LNCAP (cell line): ENCODE results near the gene FAM174C.

Source experiments
- TF ChIP-seq, protein P1 (sequence below): fragments of 450-650 bp; IDR thresholded peaks from 2 replicates; pipeline ENCODE4 v1.5.1; 2017; ENCODE audit warnings: mild to moderate bottlenecking

The FAM174C gene

DNA sequence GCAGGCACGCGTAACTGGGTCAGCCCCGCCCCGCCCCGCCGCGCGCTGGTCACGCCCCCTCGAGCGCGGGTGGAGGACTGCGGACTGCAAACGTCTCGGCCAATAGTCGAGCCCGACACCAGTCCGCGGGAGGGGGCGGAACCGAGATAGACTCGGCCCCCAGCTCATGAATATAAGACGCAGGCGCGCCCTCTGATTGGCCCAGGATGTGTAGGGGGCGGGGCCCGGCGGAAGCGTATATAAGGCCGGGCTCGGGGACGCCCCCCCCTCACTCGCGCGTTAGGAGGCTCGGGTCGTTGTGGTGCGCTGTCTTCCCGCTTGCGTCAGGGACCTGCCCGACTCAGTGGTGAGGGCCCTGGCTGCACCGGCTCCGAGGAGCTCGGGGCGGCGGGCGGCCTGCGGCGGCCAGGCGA is 6.3 kb upstream of the FAM174C start, which contains the start of gene CIRBP:
Gene CIRBP (plus strand): TSS at position 268 of the 413 bp plus-strand sequence. CDS start 1,602 bp downstream, outside the sequence.
- TF ChIP-seq, protein P1, sequence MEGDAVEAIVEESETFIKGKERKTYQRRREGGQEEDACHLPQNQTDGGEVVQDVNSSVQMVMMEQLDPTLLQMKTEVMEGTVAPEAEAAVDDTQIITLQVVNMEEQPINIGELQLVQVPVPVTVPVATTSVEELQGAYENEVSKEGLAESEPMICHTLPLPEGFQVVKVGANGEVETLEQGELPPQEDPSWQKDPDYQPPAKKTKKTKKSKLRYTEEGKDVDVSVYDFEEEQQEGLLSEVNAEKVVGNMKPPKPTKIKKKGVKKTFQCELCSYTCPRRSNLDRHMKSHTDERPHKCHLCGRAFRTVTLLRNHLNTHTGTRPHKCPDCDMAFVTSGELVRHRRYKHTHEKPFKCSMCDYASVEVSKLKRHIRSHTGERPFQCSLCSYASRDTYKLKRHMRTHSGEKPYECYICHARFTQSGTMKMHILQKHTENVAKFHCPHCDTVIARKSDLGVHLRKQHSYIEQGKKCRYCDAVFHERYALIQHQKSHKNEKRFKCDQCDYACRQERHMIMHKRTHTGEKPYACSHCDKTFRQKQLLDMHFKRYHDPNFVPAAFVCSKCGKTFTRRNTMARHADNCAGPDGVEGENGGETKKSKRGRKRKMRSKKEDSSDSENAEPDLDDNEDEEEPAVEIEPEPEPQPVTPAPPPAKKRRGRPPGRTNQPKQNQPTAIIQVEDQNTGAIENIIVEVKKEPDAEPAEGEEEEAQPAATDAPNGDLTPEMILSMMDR: no peak

DNA sequence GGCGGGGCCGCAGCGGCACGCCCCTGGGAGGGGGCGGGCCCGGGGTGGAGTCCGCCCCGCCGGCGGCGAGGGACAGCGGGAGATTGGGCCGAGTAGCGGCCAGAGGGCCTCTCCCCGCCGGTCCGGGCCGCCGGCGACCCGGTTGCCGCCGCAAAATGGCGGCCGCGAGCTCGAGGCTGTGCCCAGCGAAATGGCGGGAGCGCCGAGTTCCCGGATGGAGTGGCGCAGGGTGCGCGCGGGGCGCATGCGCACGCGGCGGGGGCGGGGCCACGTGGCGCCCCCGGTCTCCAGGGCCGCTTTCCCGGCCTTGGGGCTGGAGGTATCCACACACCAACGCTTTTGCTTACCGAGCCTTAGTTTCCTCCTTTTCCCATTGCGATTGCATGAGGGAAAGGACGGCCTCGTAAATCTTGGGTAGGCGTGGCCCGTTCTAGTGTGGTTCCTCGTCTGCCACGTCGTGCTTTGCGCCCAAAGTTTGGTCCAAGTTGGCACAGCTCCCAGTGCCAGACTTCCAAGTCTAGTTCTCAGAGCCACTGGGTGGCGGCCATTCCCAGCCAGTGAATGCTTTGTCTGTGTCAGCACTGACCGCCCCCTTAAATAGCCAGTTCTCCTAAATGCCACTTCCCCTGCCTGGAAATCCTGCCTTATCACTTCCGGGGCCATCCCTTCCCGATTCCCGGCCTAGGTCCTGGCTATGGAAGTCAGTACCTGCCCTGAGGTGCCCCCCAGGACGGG is 5.7 kb upstream of the FAM174C start:
- TF ChIP-seq, protein P1: 0 out of 2 replicates have a peak, but pooled peaks have one; percentile 7

DNA sequence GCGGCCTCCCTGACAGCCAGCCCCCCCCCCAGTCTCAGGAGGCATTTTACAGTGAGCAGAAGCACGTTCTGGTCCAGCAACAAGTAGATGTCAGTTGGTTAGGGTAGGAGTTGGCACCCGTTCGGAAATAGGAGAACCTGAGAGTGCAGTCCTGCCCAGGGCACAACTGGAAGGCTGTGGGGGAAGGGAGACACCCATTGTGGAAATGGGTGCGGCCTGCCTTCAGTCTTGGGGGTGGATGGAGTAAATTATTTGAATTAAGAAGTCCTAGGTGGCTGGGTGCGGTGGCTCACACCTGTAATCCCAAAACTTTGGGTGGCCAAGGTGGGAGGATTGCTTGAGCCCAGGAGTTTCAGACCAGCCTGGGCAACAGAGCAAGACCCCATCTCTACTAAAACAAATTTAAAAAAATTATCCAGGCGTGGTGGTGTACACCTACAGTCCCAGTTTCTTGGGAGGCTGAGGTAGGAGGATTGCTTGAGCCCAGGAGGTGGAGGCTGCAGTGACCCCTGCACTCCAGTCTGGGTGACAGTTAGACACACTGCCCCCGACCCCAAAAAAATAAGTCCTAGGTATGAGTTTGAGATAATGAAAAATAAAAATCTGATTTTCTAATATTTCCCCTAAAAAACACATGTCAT is 5.0 kb upstream of the FAM174C start:
- TF ChIP-seq, protein P1: no peak

DNA sequence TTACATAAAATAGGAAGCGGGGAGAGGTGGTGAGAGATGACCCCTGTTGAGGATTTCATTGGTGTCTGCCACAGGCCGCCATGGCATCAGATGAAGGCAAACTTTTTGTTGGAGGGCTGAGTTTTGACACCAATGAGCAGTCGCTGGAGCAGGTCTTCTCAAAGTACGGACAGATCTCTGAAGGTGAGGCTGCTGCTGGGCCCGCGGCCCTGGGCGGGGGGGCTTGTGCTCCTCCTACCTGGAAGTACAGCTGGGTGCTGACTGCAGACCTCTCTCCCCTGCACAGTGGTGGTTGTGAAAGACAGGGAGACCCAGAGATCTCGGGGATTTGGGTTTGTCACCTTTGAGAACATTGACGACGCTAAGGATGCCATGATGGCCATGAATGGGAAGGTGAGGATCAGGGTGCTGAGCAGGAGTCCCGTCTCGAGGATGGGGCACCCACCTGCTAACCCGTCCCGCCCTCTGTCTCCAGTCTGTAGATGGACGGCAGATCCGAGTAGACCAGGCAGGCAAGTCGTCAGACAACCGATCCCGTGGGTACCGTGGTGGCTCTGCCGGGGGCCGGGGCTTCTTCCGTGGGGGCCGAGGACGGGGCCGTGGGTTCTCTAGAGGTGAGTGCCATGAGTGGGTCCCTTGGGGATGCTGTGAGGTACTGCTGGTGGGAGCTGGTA is 4.3 kb upstream of the FAM174C start:
- TF ChIP-seq, protein P1: no peak

DNA sequence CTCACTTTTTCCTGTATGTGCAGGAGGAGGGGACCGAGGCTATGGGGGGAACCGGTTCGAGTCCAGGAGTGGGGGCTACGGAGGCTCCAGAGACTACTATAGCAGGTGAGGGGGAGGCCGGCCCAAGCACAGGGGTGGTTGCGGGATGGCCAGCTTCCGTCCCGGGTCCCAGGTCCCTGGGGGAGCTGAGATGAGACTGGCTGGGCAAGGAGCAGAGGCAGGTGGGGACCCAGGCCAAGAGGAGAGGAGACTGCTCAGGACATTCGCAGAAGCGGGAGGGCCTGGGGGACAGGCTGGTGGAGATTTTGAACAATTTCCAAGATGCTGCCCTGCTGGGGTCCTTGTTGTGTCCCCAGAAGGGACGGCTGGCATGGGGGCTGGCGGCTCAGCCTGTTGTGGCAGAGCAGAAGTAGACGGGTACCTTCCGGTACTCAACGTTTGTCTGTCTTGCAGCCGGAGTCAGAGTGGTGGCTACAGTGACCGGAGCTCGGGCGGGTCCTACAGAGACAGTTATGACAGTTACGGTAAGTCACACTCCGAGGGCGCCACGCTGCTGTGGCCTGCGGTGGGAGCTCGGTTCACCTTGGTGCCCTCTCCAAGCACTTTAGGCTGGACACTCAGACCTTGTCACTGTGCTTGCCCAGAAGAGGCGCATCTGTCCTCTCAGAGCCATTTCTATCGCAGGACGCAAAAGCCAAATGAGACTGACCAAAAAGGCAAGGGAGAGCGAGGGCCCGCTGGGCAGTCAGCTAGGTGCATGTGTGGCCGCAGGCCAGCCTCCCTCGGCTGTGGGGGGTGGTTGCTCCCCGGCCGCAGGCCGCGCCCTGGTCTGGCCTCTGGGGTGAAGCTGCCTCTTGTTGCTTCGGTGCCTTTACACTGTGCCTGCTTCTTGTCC is 3.6 kb upstream of the FAM174C start:
- TF ChIP-seq, protein P1: no peak

DNA sequence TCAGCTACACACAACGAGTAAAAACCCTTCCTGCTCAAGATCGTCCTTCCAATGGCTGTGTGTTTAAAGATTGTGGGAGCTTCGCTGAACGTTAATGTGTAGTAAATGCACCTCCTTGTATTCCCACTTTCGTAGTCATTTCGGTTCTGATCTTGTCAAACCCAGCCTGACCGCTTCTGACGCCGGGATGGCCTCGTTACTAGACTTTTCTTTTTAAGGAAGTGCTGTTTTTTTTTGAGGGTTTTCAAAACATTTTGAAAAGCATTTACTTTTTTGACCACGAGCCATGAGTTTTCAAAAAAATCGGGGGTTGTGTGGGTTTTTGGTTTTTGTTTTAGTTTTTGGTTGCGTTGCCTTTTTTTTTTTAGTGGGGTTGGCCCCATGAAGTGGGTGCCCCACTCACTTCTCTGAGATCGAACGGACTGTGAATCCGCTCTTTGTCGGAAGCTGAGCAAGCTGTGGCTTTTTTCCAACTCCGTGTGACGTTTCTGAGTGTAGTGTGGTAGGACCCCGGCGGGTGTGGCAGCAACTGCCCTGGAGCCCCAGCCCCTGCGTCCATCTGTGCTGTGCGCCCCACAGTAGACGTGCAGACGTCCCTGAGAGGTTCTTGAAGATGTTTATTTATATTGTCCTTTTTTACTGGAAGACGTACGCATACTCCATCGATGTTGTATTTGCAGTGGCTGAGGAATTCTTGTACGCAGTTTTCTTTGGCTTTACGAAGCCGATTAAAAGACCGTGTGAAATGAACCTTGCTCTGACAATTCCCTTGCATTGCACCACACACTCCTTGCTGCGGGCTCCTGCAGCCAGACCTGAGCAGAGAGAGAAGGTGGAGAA is 2.7 kb upstream of the FAM174C start:
- TF ChIP-seq, protein P1: no peak
